Kidney (tissue), 14 donors: ENCODE results near the gene ZRANB2. TPM values are rescaled to one million over a fixed set of nuclear protein-coding genes. Genes with fewer than 3 reads are reported as not detected.

ENCODE experiments used
- DNase-seq, 5 donors: peaks; one replicate each; pipeline ENCODE4 v3.0.0-alpha.2; 2013 to 2020
- FAIRE-seq: peaks from 2 replicates; lab custom pipeline; 2012; peaks lifted over from hg19 to GRCh38; lab: Jason Lieb, UNC
- H3K27ac ChIP-seq, 2 donors: one replicate each; pipeline ENCODE4 v1.7.0; 2013; ENCODE audit warnings: low read depth in 2 of 2, low read length in 2 of 2, inconsistent platforms in 1 of 2
- H3K27me3 ChIP-seq: one replicate; pipeline ENCODE4 v1.7.1; 2013; ENCODE audit warnings: low read length, inconsistent platforms; ENCODE audit not compliant: control insufficient read depth, insufficient read depth
- H3K36me3 ChIP-seq, 3 donors: one replicate each; pipeline versions ENCODE4 v1.7.0 to v1.7.1; 2013; ENCODE audit warnings: low read length in 3 of 3, control low read depth in 1 of 3, inconsistent platforms in 1 of 3; ENCODE audit not compliant: insufficient read depth in 3 of 3, control insufficient read depth in 2 of 3
- H3K4me1 ChIP-seq, 3 donors: one replicate each; pipeline versions ENCODE4 v1.7.0 to v1.7.1; 2013; ENCODE audit warnings: low read length in 3 of 3, inconsistent platforms in 1 of 3, low read depth in 1 of 3; ENCODE audit not compliant: control insufficient read depth in 2 of 3, insufficient read depth in 2 of 3
- H3K4me3 ChIP-seq, 3 donors: one replicate each; pipeline versions ENCODE4 v1.7.0 to v1.8.1; 2013; ENCODE audit warnings: low read length in 3 of 3, control low read depth in 1 of 3, inconsistent platforms in 1 of 3
- H3K9ac ChIP-seq, 3 donors: one replicate each; pipeline versions ENCODE4 v1.7.0 to v1.7.1; 2013; ENCODE audit warnings: low read length in 3 of 3, control low read depth in 1 of 3, inconsistent platforms in 1 of 3
- H3K9me3 ChIP-seq, 3 donors: one replicate each; pipeline versions ENCODE4 v1.7.0 to v1.7.1; 2013; ENCODE audit warnings: low read length in 3 of 3, control low read depth in 1 of 3, inconsistent platforms in 1 of 3; ENCODE audit not compliant: control insufficient read depth in 2 of 3, insufficient read depth in 1 of 3
- CTCF ChIP-seq: IDR thresholded peaks from 3 replicates; pipeline ENCODE4 v1.5.1; 2012; ENCODE audit warnings: mild to moderate bottlenecking, moderate library complexity, borderline replicate concordance; ENCODE audit not compliant: insufficient read depth; ENCODE audit errors: extremely low read depth
- intact Hi-C: fragments of 100-400 bp; cut with DNase I; formaldehyde crosslinking; loops from one replicate; pipeline ENCODE4 v1.11.1; 2022
- polyA plus RNA-seq: library from polyadenylated mRNA; stranded (reverse); fragments of 350-450 nt; fragmentation: Illumina TruSeq; extraction: RNeasy Lipid Tissue Mini Kit (QIAGEN cat#74804); gene quantifications from one replicate; pipeline ENCODE4 v1.2.3, GENCODE V29; 2014; ENCODE audit warnings: low read depth, low replicate concordance; ENCODE audit not compliant: insufficient read depth
- total RNA-seq: library from RNA; stranded (reverse); fragmentation: NEBNext Ultra II Directional; extraction: Animal tissue kit (Norgen Biotek cat#: 25700); gene quantifications from one replicate; pipeline ENCODE4 v1.2.1, GENCODE V29; 2021
- donor health status: control.
- donor health status: control.
- donor health status: control.
- donor health status: control.
- donor health status: control.
- donor health status: DM: yes; HTN: yes; CAD: no.
- donor health status: Normal renal cell carcinoma (clear cell type).

ZRANB2 gene
- total and polyA plus RNA-seq, 2 donors from 2014 or later: 37.7 to 78.8 TPM

- DNase-seq (no peak), FAIRE-seq (no peak)
- H3K9me3 ChIP-seq: peaks cover 0 to 2% (median 0%) of the 10 kb centered on the region in 3 donors
- H3K4me1 ChIP-seq: no peaks in the 10 kb centered on the region
- H3K9ac ChIP-seq: no peak overlapping the region
- H3K27ac ChIP-seq: no peak overlapping the region
- no peaks in the 10 kb centered on the region for H3K27me3 ChIP-seq
- H3K36me3 ChIP-seq: no peaks in the 10 kb centered on the region
- intact Hi-C loops: no loop called here
- no peak overlapping the region for H3K4me3 ChIP-seq
- no peak for TF ChIP-seq CTCF
These were observed 37.3 kb upstream of the ZRANB2 start for GRCh38 chr1:71118086-71118485.

- no peaks in the 10 kb centered on the region for H3K36me3 ChIP-seq
- no peaks in the 10 kb centered on the region for H3K27me3 ChIP-seq
- H3K4me3 ChIP-seq: no peak overlapping the region
- TF ChIP-seq CTCF: no peak
- no peak overlapping the region for H3K9ac ChIP-seq
- H3K4me1 ChIP-seq: no peaks in the 10 kb centered on the region
- no peak for FAIRE-seq
- DNase-seq: no peak
- intact Hi-C loops: no loop called here
- no peaks in the 10 kb centered on the region for H3K9me3 ChIP-seq
- H3K27ac ChIP-seq: no peak overlapping the region
These were observed 35.9 kb upstream of the ZRANB2 start for GRCh38 chr1:71116729-71117128.

GRCh38 chr1:71106658-71107322, 26.0 kb upstream of the ZRANB2 start:
- H3K36me3 ChIP-seq: no peaks in the 10 kb centered on the region
- H3K27ac ChIP-seq: no peak overlapping the region
- no peak overlapping the region for H3K4me3 ChIP-seq
- FAIRE-seq (no peak), DNase-seq (no peak)
- no peaks in the 10 kb centered on the region for H3K4me1 ChIP-seq
- H3K27me3 ChIP-seq: no peaks in the 10 kb centered on the region
- TF ChIP-seq CTCF: no peak
- intact Hi-C loops: no loop called here
- no peaks in the 10 kb centered on the region for H3K9me3 ChIP-seq
- H3K9ac ChIP-seq: no peak overlapping the region

GRCh38 chr1:71104417-71104816, 23.6 kb upstream of the ZRANB2 start:
- Histone ChIP-seq H3K9me3 (no peaks in the 10 kb centered on the region), H3K9ac (no peak overlapping the region), H3K4me1 (no peaks in the 10 kb centered on the region), H3K4me3 (no peak overlapping the region), H3K27me3 (no peaks in the 10 kb centered on the region), H3K27ac (no peak overlapping the region), H3K36me3 (no peaks in the 10 kb centered on the region)
- DNase-seq (no peak), FAIRE-seq (no peak)
- TF ChIP-seq CTCF: no peak
- intact Hi-C loops: no loop called here
